Activated naive CD8-positive, alpha-beta T cell treated with anti-CD3 and anti-CD28 coated beads, Interleukin-2, amount 10 ng/mL, durations not matched to agents 7 days and 5 days (primary cell): ENCODE data around the gene NCKIPSD. TPM values are rescaled to one million over a fixed set of nuclear protein-coding genes. Genes with fewer than 3 reads are reported as not detected.

Experiments used
- ATAC-seq: fragments of 150-1000 bp; cut with Tn5 transposase; one replicate; pipeline ENCODE4 v1.10.0; 2021; ENCODE audit warnings: low read depth, moderate library complexity
- POLR2A ChIA-PET: fragments of 350-600 bp; sonication (Branson Sonifier 250); formaldehyde crosslinking; loops from one replicate; lab custom pipeline; 2021; ENCODE audit warnings: antibody characterized with exemption; lab: Charles Lee
- DNase-seq: peaks from one replicate; pipeline ENCODE4 v3.0.0; 2021
- H3K27ac Mint-ChIP-seq: one replicate; pipeline ENCODE4 v1.8.0; 2022; ENCODE audit warnings: mild to moderate bottlenecking, mixed read lengths
- H3K27me3 Mint-ChIP-seq: one replicate; pipeline ENCODE4 v1.8.0; 2022; ENCODE audit warnings: mild to moderate bottlenecking, moderate library complexity, mixed read lengths
- H3K36me3 Mint-ChIP-seq: one replicate; pipeline ENCODE4 v1.8.0; 2021; ENCODE audit warnings: mild to moderate bottlenecking, mixed read lengths
- H3K4me1 Mint-ChIP-seq: one replicate; pipeline ENCODE4 v1.8.0; 2021; ENCODE audit warnings: mixed read lengths
- H3K4me3 Mint-ChIP-seq: one replicate; pipeline ENCODE4 v1.8.0; 2022; ENCODE audit warnings: mild to moderate bottlenecking, moderate library complexity, mixed read lengths
- H3K9me3 Mint-ChIP-seq: one replicate; pipeline ENCODE4 v1.8.0; 2021; ENCODE audit warnings: mixed read lengths
- microRNA-seq: library from miRNA; unstranded; fragments of <30 nt; microRNA quantifications from one replicate; pipeline ENCODE4 v1.2.0, GENCODE V29; 2022
- total RNA-seq, 2 experiments: library from RNA; stranded (reverse); gene quantifications; one replicate each; pipeline ENCODE4 v1.2.3, GENCODE V29; 2021

NCKIPSD gene
- total RNA-seq, 2 experiments from 2014 or later, result 46.9 to 48.7 TPM

- DNase-seq (no peak), ATAC-seq (no peak)
- no peaks in the 10 kb centered on the region for H3K9me3 Mint-ChIP-seq
- peaks cover 22% of the 10 kb centered on the region for H3K36me3 Mint-ChIP-seq
- H3K27ac Mint-ChIP-seq, result no peak overlapping the region
- H3K27me3 Mint-ChIP-seq, result no peaks in the 10 kb centered on the region
- no peak overlapping the region for H3K4me3 Mint-ChIP-seq
- POLR2A ChIA-PET, result no interaction called here
- H3K4me1 Mint-ChIP-seq, result peaks cover 10% of the 10 kb centered on the region
Measured at GRCh38 chr3:48630833-48631232, 54.9 kb downstream of the NCKIPSD start.

GRCh38 chr3:48630407-48630806, 55.3 kb downstream of the NCKIPSD start:
- H3K4me1 Mint-ChIP-seq, result peaks cover 10% of the 10 kb centered on the region
- no peaks in the 10 kb centered on the region for H3K9me3 Mint-ChIP-seq
- no peak overlapping the region for H3K4me3 Mint-ChIP-seq
- no peak for ATAC-seq
- no peak for DNase-seq
- peaks cover 22% of the 10 kb centered on the region for H3K36me3 Mint-ChIP-seq
- peak overlapping the region; percentile 30 for H3K27ac Mint-ChIP-seq
- POLR2A ChIA-PET, result no interaction called here
- no peaks in the 10 kb centered on the region for H3K27me3 Mint-ChIP-seq

- ATAC-seq, result no peak
- no peaks in the 10 kb centered on the region for H3K27me3 Mint-ChIP-seq
- POLR2A ChIA-PET, result no interaction called here
- DNase-seq, result no peak
- H3K4me3 Mint-ChIP-seq, result no peak overlapping the region
- H3K27ac Mint-ChIP-seq, result peak overlapping the region; percentile 30
- peaks cover 24% of the 10 kb centered on the region for H3K36me3 Mint-ChIP-seq
- no peaks in the 10 kb centered on the region for H3K9me3 Mint-ChIP-seq
- H3K4me1 Mint-ChIP-seq, result peaks cover 10% of the 10 kb centered on the region
Measured at GRCh38 chr3:48629894-48630293, 55.8 kb downstream of the NCKIPSD start.

- no peaks in the 10 kb centered on the region for H3K9me3 Mint-ChIP-seq
- peaks cover 31% of the 10 kb centered on the region for H3K36me3 Mint-ChIP-seq
- no peaks in the 10 kb centered on the region for H3K27me3 Mint-ChIP-seq
- POLR2A ChIA-PET, result no interaction called here
- no peak for DNase-seq
- H3K4me3 Mint-ChIP-seq, result no peak overlapping the region
- peaks cover 12% of the 10 kb centered on the region for H3K4me1 Mint-ChIP-seq
- no peak for ATAC-seq
- H3K27ac Mint-ChIP-seq, result peak overlapping the region; percentile 21
Measured at GRCh38 chr3:48628277-48629017, 57.3 kb downstream of the NCKIPSD start.

GRCh38 chr3:48625600-48625999, 60.1 kb downstream of the NCKIPSD start:
- Mint-ChIP-seq H3K9me3 (no peaks in the 10 kb centered on the region), H3K4me3 (no peak overlapping the region), H3K4me1 (peaks cover 10% of the 10 kb centered on the region), H3K36me3 (peaks cover 24% of the 10 kb centered on the region), H3K27ac (no peak overlapping the region), H3K27me3 (no peaks in the 10 kb centered on the region)
- POLR2A ChIA-PET, result interaction anchor here (0.7 kb wide), 1 partner anchor 10 kb away, joined by 3 read pairs; the partner anchor contains the start of gene SLC26A6
- no peak for ATAC-seq
- no peak for DNase-seq

- no peak for DNase-seq
- Mint-ChIP-seq H3K4me3 (no peak overlapping the region), H3K36me3 (peaks cover 25% of the 10 kb centered on the region), H3K9me3 (no peaks in the 10 kb centered on the region), H3K27ac (peak overlapping the region; percentile 74), H3K27me3 (no peaks in the 10 kb centered on the region), H3K4me1 (peaks cover 10% of the 10 kb centered on the region)
- POLR2A ChIA-PET, result interaction anchor here (0.7 kb wide), 1 partner anchor 11 kb away, joined by 3 read pairs; the partner anchor contains the start of gene SLC26A6
- ATAC-seq, result no peak
Measured at GRCh38 chr3:48624767-48625166, 60.9 kb downstream of the NCKIPSD start.

- POLR2A ChIA-PET, result interaction anchor here (0.6 to 2.0 kb wide), 4 partner anchors 11 to 276 kb away, joined by 3 to 10 read pairs (median 4); partner anchors contain the start of gene SLC26A6
- H3K27me3 Mint-ChIP-seq, result no peaks in the 10 kb centered on the region
- peaks cover 23% of the 10 kb centered on the region for H3K36me3 Mint-ChIP-seq
- H3K27ac Mint-ChIP-seq, result peak overlapping the region; percentile 74
- peaks cover 10% of the 10 kb centered on the region for H3K4me1 Mint-ChIP-seq
- DNase-seq (no peak), ATAC-seq (peak; percentile 67)
- peak overlapping the region; percentile 12 for H3K4me3 Mint-ChIP-seq
- no peaks in the 10 kb centered on the region for H3K9me3 Mint-ChIP-seq
Measured at GRCh38 chr3:48623851-48624547, 61.7 kb downstream of the NCKIPSD start.

Small RNA genes lying within 50 kb of the gene (microRNA-seq; reads per million reads assigned to microRNA genes)
- gene MIR4793, result not detected

Other genes with a start within 250 kb of the NCKIPSD start
- gene CCDC51, start 245.8 kb downstream of the NCKIPSD start, total RNA-seq, result 10 to 100 TPM; 11.5 to 12.2 TPM
- 100 to 1,000 TPM; 260 to 263 TPM for gene TMA7, start 245.7 kb downstream of the NCKIPSD start, total RNA-seq
- gene ATRIP, start 239.2 kb downstream of the NCKIPSD start, total RNA-seq, result 10 to 100 TPM; 17.0 to 19.9 TPM
- gene SHISA5, start 181.7 kb downstream of the NCKIPSD start, total RNA-seq, result 100 to 1,000 TPM; 215 to 224 TPM
- 10 to 100 TPM; 56.8 to 60.7 TPM for gene PFKFB4, start 129.1 kb downstream of the NCKIPSD start, total RNA-seq
- not detected for gene UCN2, start 122.1 kb downstream of the NCKIPSD start, total RNA-seq
- gene COL7A1, start 90.6 kb downstream of the NCKIPSD start, total RNA-seq, result 1 to 10 TPM; 1.0 to 1.6 TPM
- 100 to 1,000 TPM; 144 to 148 TPM for gene UQCRC1, start 76.3 kb downstream of the NCKIPSD start, total RNA-seq
- not detected for gene TMEM89, start 64.1 kb downstream of the NCKIPSD start, total RNA-seq
- gene SLC26A6, start 50.5 kb downstream of the NCKIPSD start, total RNA-seq, result 10 to 100 TPM; 54.4 to 54.7 TPM
- gene CELSR3, start 23.0 kb downstream of the NCKIPSD start, total RNA-seq, result 10 to 100 TPM; 15.6 to 16.2 TPM
- gene IP6K2, start 31.3 kb upstream of the NCKIPSD start, total RNA-seq, result 10 to 100 TPM; 68.4 to 72.0 TPM
- gene PRKAR2A, start 162.0 kb upstream of the NCKIPSD start, total RNA-seq, result 10 to 100 TPM; 37.0 to 37.6 TPM
- gene SLC25A20, start 213.0 kb upstream of the NCKIPSD start, total RNA-seq, result 10 to 100 TPM; 27.5 to 28.3 TPM
- 100 to 1,000 TPM; 108 to 118 TPM for gene ARIH2, start 232.9 kb upstream of the NCKIPSD start, total RNA-seq